ENCODE results near the gene SPEN. TPM values are rescaled to one million over a fixed set of nuclear protein-coding genes. Genes with fewer than 3 reads are reported as not detected.

Gene SPEN
- total RNA-seq, 1 donor: 24.3 TPM

DNA sequence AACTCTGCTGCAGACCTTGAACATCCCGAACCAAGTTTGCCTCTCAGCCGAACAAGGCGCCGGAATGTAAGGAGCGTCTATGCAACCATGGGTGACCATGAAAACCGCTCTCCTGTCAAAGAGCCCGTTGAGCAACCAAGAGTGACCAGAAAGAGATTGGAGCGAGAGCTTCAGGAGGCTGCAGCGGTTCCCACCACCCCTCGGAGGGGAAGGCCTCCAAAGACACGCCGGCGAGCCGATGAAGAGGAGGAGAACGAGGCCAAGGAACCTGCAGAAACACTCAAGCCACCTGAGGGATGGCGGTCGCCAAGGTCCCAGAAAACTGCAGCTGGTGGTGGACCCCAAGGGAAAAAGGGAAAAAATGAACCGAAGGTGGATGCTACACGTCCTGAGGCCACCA is 84.4 kb downstream of the SPEN start:
- no peak overlapping the region for H3K4me3 ChIP-seq (ENCODE audit: low read depth, low read length)
- TF ChIP-seq, protein P1, sequence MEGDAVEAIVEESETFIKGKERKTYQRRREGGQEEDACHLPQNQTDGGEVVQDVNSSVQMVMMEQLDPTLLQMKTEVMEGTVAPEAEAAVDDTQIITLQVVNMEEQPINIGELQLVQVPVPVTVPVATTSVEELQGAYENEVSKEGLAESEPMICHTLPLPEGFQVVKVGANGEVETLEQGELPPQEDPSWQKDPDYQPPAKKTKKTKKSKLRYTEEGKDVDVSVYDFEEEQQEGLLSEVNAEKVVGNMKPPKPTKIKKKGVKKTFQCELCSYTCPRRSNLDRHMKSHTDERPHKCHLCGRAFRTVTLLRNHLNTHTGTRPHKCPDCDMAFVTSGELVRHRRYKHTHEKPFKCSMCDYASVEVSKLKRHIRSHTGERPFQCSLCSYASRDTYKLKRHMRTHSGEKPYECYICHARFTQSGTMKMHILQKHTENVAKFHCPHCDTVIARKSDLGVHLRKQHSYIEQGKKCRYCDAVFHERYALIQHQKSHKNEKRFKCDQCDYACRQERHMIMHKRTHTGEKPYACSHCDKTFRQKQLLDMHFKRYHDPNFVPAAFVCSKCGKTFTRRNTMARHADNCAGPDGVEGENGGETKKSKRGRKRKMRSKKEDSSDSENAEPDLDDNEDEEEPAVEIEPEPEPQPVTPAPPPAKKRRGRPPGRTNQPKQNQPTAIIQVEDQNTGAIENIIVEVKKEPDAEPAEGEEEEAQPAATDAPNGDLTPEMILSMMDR (IDR thresholded peaks at IDR 0.05; ENCODE audit: insufficient read depth, low read length): no peak
- no peak for DNase-seq (ENCODE audit: low read depth)

DNA sequence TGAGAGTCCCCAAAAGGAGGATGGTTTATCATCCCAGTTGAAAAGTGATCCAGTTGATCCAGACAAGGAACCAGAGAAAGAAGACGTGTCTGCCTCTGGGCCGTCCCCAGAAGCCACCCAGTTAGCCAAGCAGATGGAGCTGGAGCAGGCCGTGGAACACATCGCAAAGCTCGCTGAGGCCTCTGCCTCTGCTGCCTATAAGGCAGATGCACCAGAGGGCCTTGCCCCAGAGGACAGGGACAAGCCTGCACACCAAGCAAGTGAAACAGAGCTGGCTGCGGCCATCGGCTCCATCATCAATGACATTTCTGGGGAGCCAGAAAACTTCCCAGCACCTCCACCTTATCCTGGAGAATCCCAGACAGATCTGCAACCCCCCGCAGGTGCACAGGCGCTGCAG is 85.1 kb downstream of the SPEN start:
- H3K4me3 ChIP-seq (ENCODE audit: low read depth, low read length): no peak overlapping the region
- TF ChIP-seq, protein P1 (IDR thresholded peaks at IDR 0.05; ENCODE audit: insufficient read depth, low read length): no peak
- DNase-seq (ENCODE audit: low read depth): no peak

DNA sequence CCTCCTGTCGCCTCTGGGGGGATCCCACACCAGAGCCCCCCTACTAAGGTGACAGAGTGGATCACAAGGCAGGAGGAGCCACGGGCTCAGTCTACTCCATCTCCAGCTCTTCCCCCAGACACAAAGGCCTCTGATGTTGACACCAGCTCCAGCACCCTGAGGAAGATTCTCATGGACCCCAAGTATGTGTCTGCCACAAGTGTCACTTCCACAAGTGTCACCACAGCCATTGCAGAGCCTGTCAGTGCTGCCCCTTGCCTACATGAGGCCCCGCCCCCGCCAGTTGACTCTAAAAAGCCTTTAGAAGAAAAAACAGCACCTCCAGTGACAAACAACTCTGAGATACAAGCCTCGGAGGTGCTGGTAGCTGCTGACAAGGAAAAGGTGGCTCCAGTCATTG is 86.2 kb downstream of the SPEN start:
- TF ChIP-seq, protein P1 (IDR thresholded peaks at IDR 0.05; ENCODE audit: insufficient read depth, low read length): no peak
- H3K4me3 ChIP-seq (ENCODE audit: low read depth, low read length): no peak overlapping the region
- no peak for DNase-seq (ENCODE audit: low read depth)

DNA sequence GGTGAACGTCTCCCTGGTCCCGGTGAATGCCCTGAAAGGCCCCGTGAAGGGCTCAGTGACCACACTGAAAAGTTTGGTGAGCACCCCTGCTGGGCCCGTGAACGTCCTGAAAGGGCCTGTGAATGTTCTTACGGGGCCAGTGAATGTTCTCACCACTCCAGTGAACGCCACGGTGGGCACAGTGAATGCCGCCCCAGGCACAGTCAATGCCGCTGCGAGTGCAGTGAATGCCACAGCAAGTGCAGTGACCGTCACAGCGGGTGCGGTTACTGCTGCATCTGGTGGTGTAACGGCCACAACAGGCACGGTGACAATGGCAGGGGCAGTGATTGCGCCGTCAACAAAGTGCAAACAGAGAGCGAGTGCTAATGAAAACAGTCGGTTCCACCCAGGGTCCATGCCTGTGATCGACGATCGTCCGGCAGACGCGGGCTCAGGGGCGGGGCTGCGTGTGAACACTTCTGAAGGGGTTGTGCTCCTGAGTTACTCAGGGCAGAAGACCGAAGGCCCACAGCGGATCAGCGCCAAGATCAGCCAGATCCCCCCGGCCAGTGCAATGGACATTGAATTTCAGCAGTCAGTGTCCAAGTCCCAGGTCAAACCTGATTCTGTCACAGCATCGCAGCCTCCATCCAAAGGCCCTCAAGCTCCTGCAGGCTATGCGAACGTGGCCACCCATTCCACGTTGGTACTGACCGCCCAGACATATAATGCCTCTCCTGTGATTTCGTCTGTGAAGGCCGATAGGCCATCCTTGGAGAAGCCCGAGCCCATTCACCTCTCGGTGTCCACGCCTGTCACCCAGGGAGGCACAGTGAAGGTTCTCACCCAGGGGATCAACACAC is 86.9 kb downstream of the SPEN start:
- H3K4me3 ChIP-seq (ENCODE audit: low read depth, low read length): no peak overlapping the region
- no peak for DNase-seq (ENCODE audit: low read depth)
- TF ChIP-seq, protein P1 (IDR thresholded peaks at IDR 0.05; ENCODE audit: insufficient read depth, low read length): no peak

DNA sequence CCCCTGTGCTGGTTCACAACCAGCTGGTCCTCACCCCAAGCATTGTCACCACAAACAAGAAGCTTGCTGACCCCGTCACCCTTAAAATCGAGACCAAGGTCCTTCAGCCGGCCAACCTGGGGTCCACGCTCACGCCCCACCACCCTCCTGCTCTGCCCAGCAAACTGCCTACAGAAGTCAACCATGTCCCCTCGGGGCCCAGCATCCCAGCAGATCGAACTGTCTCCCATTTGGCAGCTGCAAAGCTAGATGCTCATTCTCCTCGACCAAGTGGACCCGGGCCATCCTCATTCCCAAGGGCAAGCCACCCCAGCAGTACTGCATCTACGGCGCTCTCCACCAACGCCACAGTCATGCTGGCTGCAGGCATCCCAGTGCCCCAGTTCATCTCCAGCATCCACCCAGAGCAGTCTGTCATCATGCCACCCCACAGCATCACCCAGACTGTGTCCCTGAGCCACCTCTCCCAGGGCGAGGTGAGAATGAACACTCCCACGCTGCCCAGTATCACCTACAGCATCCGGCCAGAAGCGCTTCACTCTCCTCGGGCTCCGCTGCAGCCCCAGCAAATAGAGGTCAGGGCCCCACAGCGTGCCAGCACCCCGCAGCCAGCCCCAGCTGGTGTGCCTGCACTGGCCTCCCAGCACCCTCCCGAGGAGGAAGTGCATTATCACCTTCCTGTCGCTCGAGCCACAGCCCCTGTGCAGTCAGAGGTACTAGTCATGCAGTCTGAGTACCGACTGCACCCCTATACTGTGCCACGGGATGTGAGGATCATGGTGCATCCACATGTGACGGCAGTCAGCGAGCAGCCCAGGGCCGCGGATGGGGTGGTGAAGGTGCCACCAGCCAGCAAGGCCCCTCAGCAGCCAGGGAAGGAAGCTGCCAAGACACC is 87.8 kb downstream of the SPEN start:
- H3K4me3 ChIP-seq (ENCODE audit: low read depth, low read length): no peak overlapping the region
- TF ChIP-seq, protein P1 (IDR thresholded peaks at IDR 0.05; ENCODE audit: insufficient read depth, low read length): no peak
- DNase-seq (ENCODE audit: low read depth): no peak

DNA sequence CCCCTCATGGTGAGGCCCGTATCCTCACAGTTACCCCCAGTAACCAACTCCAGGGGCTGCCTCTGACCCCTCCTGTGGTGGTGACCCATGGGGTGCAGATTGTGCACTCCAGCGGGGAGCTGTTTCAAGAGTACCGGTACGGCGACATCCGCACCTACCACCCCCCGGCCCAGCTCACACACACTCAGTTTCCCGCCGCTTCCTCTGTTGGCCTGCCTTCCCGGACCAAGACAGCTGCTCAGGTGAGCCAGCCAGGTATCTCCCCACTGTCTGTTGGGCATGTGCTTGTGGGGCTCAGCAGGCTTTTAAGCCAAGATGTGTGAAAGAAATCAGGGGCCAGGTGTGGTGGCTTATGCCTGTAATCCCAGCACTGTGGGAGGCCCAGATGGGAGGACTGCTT is 88.5 kb downstream of the SPEN start:
- TF ChIP-seq, protein P1 (IDR thresholded peaks at IDR 0.05; ENCODE audit: insufficient read depth, low read length): no peak
- no peak for DNase-seq (ENCODE audit: low read depth)
- no peak overlapping the region for H3K4me3 ChIP-seq (ENCODE audit: low read depth, low read length)
